Transverse colon (tissue), 3 donors: ENCODE data around the gene RAE1.

Experiments
- EP300 ChIP-seq: sonication (generic); formaldehyde crosslinking; IDR thresholded peaks from one replicate; pipeline ENCODE4 v1.6.1; 2017; ENCODE audit warnings: antibody characterized with exemption, low read depth
- TF ChIP-seq, protein P1 (sequence below), 5 experiments: fragments of 200-600 bp in 3 of 5; fragments of 450-650 bp in 2 of 5; sonication (generic) in 3 of 5; IDR thresholded peaks; 1 replicate in 2 of 5; 2 replicates in 3 of 5; pipeline ENCODE4 v1.5.1; 2016 to 2017; ENCODE audit warnings: antibody characterized with exemption in 5 of 5, inconsistent platforms in 3 of 5, mild to moderate bottlenecking in 2 of 5, moderate library complexity in 1 of 5

DNA sequence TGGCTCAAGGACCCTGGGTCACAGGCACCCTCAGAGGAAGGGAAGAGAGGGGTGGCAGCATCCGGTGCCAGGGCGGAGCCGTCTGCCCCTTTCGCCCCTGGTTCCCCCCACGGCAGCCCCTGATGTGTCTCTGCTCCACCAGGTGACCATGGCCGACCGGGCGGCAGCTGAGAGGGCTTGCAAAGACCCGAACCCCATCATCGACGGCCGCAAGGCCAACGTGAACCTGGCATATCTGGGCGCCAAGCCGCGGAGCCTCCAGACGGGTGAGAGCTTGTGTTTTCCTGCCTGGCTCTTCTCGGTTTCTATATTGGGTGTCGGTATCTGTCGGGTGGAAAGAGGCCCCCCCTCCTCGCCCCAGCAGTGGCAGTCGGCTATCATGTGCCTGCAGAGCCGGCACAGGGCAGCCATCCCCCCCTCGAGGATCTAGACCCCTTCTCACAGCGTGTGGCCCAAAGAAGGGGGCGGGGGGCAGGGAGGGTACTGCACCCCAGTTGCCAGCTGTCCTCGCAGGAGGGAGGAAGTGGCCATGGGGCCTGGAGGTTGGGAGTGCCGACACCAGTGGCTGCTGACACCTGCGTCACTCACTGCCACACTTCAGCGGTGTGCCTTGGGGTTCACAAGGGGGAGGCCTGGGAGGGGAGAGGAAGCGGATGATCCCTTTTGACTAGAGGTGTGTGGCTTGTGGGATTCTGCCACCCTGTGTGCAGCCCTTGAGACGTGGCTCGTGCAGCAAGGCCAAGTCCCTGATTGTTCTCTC is 41.6 kb downstream of the RAE1 start:
- TF ChIP-seq, protein P1, sequence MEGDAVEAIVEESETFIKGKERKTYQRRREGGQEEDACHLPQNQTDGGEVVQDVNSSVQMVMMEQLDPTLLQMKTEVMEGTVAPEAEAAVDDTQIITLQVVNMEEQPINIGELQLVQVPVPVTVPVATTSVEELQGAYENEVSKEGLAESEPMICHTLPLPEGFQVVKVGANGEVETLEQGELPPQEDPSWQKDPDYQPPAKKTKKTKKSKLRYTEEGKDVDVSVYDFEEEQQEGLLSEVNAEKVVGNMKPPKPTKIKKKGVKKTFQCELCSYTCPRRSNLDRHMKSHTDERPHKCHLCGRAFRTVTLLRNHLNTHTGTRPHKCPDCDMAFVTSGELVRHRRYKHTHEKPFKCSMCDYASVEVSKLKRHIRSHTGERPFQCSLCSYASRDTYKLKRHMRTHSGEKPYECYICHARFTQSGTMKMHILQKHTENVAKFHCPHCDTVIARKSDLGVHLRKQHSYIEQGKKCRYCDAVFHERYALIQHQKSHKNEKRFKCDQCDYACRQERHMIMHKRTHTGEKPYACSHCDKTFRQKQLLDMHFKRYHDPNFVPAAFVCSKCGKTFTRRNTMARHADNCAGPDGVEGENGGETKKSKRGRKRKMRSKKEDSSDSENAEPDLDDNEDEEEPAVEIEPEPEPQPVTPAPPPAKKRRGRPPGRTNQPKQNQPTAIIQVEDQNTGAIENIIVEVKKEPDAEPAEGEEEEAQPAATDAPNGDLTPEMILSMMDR (IDR thresholded peaks at IDR 0.05): no peak
- no peak for TF ChIP-seq EP300
